Esophagus muscularis mucosa (tissue), 4 donors: ENCODE data around the gene LPCAT2. TPM values are rescaled to one million over a fixed set of nuclear protein-coding genes. Genes with fewer than 3 reads are reported as not detected.

Experiments used
- DNase-seq: peaks from one replicate; pipeline ENCODE4 v3.0.0-alpha.2; 2017; ENCODE audit errors: extremely low spot score
- H3K27ac ChIP-seq, 4 donors: fragments of 200-600 bp; sonication (generic); replicated peaks in 1 of 4; 1 replicate in 3 of 4; 2 replicates in 1 of 4; pipeline ENCODE4 v1.5.1; 2016 to 2019; ENCODE audit warnings: mild to moderate bottlenecking in 1 of 4
- H3K27me3 ChIP-seq, 4 donors: fragments of 200-600 bp; sonication (generic); one replicate each; pipeline versions ENCODE4 v1.5.1 to v1.6.0; 2016 to 2019
- H3K36me3 ChIP-seq, 4 donors: fragments of 200-600 bp; sonication (generic); one replicate each; pipeline ENCODE4 v1.5.1; 2016 to 2019
- H3K4me1 ChIP-seq, 4 donors: fragments of 200-600 bp; sonication (generic); one replicate each; pipeline ENCODE4 v1.5.1; 2016 to 2019
- H3K4me3 ChIP-seq, 4 donors: fragments of 200-600 bp; sonication (generic); 1 replicate in 2 of 4; 2 replicates in 2 of 4; pipeline ENCODE4 v1.5.1; 2016 to 2019; ENCODE audit warnings: mild to moderate bottlenecking in 4 of 4, moderate library complexity in 1 of 4
- H3K9me3 ChIP-seq, 4 donors: fragments of 200-600 bp; sonication (generic); 1 replicate in 3 of 4; 2 replicates in 1 of 4; pipeline ENCODE4 v1.5.1; 2016 to 2019
- EP300 ChIP-seq: sonication (generic); formaldehyde crosslinking; IDR thresholded peaks from one replicate; pipeline ENCODE4 v1.6.1; 2017; ENCODE audit warnings: antibody characterized with exemption
- POLR2A ChIP-seq: fragments of 450-650 bp; IDR thresholded peaks from one replicate; pipeline ENCODE4 v1.6.1; 2017; ENCODE audit warnings: antibody characterized with exemption, moderate library complexity, mild to moderate bottlenecking, low read depth
- POLR2AphosphoS5 ChIP-seq, 2 donors: sonication (generic); formaldehyde crosslinking; IDR thresholded peaks; one replicate each; pipeline ENCODE4 v1.6.1; 2017; ENCODE audit warnings: antibody characterized with exemption in 2 of 2
- WGBS: methylation state at CpG from one replicate; pipeline ENCODE4 v1.1.5; 2018; 5-methylcytosine and 5-hydroxymethylcytosine counted together
- intact Hi-C: fragments of 100-400 bp; cut with DNase I; formaldehyde crosslinking; loops from one replicate; pipeline ENCODE4 v1.15.1; 2023
- total RNA-seq, 4 donors: library from RNA; depleted of rRNA; stranded (reverse); fragments of >200 nt; gene quantifications; one replicate each; pipeline versions ENCODE4 v1.1.0 to v1.2.1, GENCODE V29; 2016
- TF ChIP-seq, protein P1 (sequence below), 3 experiments: fragments of 200-600 bp in 2 of 3; fragments of 450-650 bp in 1 of 3; sonication (generic) in 2 of 3; IDR thresholded peaks; one replicate each; pipeline ENCODE4 v1.5.1; 2017 to 2019; ENCODE audit warnings: antibody characterized with exemption in 3 of 3, mild to moderate bottlenecking in 2 of 3, moderate library complexity in 1 of 3

LPCAT2 gene
- total RNA-seq, 4 donors from 2014 or later, result 9.6 to 12.9 (median 12.0) TPM

DNA sequence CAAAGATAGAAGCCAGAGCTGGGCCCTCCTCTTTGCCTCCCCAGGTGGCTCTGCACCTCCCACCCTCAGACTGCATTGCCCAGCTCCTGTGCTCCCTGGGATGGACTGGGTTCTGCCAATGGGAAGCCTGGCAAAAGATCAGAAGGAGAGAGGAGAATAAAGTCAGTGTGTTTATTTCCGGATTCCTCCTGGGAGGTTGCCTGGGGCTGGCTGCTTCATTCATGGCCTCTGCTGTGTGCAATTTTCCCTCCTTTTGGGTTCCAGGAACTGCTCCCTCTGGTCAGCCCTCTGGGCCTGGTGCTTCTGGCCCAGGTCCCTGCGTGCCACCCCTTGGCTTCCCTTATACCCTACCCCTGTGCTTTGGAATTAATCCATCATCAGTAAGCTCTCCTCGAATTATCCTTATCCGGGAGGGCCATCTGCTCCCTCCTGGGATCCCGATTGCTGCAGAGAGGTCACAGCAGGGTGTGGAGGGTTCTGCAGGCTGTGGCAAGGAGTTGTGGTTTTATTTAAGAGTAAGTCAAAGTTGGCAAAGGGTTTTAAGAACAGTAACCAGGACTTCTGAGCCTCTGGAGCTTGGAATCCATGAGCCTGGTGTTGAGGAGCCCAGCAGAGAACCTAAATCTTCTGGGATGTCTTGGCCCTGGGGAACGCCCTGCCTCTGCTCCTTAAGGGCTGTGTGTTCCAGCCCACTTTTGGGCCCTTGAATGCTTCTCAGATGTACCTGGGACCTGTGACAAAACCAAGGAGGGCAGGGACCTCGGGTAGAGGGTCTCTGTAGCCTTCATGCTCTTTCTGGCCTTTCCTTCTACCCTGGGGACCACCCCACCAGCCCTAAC is 38.1 kb upstream of the LPCAT2 start:
- TF ChIP-seq, protein P1, sequence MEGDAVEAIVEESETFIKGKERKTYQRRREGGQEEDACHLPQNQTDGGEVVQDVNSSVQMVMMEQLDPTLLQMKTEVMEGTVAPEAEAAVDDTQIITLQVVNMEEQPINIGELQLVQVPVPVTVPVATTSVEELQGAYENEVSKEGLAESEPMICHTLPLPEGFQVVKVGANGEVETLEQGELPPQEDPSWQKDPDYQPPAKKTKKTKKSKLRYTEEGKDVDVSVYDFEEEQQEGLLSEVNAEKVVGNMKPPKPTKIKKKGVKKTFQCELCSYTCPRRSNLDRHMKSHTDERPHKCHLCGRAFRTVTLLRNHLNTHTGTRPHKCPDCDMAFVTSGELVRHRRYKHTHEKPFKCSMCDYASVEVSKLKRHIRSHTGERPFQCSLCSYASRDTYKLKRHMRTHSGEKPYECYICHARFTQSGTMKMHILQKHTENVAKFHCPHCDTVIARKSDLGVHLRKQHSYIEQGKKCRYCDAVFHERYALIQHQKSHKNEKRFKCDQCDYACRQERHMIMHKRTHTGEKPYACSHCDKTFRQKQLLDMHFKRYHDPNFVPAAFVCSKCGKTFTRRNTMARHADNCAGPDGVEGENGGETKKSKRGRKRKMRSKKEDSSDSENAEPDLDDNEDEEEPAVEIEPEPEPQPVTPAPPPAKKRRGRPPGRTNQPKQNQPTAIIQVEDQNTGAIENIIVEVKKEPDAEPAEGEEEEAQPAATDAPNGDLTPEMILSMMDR (IDR thresholded peaks at IDR 0.05), result no peak
- TF ChIP-seq POLR2AphosphoS5 (IDR thresholded peaks at IDR 0.05), result no peak
- TF ChIP-seq POLR2A, result no peak
- no peak for TF ChIP-seq EP300
- H3K27me3 ChIP-seq, result peaks cover 0 to 21% (median 0%) of the 10 kb centered on the region in 4 donors
- H3K36me3 ChIP-seq, result no peaks in the 10 kb centered on the region
- H3K27ac ChIP-seq, result peak overlapping the region; percentile 22 to 51 (median 30)
- H3K4me1 ChIP-seq, result peaks cover 2 to 19% (median 15%) of the 10 kb centered on the region in 4 donors
- no peak for DNase-seq
- no peak overlapping the region for H3K4me3 ChIP-seq
- intact Hi-C loops, result no loop called here
- no peaks in the 10 kb centered on the region for H3K9me3 ChIP-seq
- 57% methylated on average over 6 of the region's 7 CpGs for WGBS

DNA sequence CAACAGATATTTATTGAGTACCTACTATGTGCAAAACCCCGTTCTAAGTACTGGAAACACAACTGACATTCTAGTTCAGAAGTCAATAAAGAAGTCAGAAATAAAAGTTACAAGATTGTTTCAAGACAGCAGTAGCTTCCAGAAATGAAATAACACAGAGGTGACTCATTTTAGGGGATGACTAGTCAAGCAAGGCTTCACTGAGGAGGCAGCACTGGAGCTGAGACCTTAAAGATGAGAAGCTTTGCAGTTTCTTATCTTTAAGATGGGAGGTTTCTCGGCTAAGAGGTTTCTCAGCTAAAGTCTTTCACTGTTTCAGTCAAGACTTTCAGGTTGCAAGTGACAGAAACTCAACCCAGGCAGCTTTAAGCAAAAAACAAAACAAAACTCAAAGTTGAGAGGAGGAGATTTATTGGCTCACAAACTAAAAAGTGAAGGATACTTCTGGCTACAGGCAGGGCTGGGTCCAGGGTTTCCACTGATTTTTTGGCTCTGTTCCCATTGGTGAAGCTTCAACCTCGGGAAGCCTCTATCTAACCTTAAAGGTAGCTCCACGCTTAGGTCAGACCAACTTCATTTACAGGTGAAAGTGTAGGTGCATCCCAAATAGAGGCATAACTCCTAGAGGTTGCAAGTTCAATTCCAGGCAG is 37.3 kb upstream of the LPCAT2 start:
- Histone ChIP-seq H3K27ac (peak overlapping the region in 3 of 4 donors; percentile 22 to 51 (median 28)), H3K27me3 (peaks cover 0 to 13% (median 0%) of the 10 kb centered on the region in 4 donors), H3K4me1 (peaks cover 5 to 24% (median 19%) of the 10 kb centered on the region in 4 donors), H3K4me3 (no peak overlapping the region), H3K9me3 (no peaks in the 10 kb centered on the region), H3K36me3 (no peaks in the 10 kb centered on the region)
- DNase-seq, result no peak
- intact Hi-C loops, result no loop called here
- no peak for TF ChIP-seq EP300
- TF ChIP-seq POLR2AphosphoS5 (IDR thresholded peaks at IDR 0.05), result no peak
- TF ChIP-seq, protein P1 (IDR thresholded peaks at IDR 0.05), result no peak
- TF ChIP-seq POLR2A, result no peak
- 83% methylated on average over 4 of the region's 4 CpGs for WGBS

DNA sequence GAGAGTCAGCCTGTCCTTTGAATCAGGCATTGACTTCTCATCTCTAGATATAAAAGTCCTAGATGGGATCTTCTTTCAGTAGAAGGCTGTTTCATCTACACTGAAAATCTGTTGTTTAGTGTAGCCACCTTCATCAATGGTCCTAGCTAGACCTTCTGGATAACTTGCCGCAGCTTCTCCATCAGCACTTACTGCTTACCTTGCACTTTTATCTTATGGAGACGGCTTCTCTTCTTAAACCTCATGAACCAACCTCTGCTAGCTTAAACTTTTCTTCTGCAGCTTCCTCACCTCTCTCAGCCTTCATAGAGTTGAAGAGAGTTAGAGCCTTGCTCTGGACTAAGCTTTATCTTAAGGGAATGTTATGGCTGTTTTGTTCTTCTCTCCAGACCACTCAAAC is 35.3 kb upstream of the LPCAT2 start:
- H3K4me1 ChIP-seq, result peaks cover 10 to 39% (median 27%) of the 10 kb centered on the region in 4 donors
- peaks cover 0 to 10% (median 0%) of the 10 kb centered on the region in 4 donors for H3K27me3 ChIP-seq
- DNase-seq, result no peak
- no peak overlapping the region for H3K27ac ChIP-seq
- intact Hi-C loops, result no loop called here
- no peaks in the 10 kb centered on the region for H3K36me3 ChIP-seq
- WGBS, result 97% methylated on average over 2 of the region's 2 CpGs
- no peak overlapping the region for H3K4me3 ChIP-seq
- no peak for TF ChIP-seq POLR2A
- H3K9me3 ChIP-seq, result no peaks in the 10 kb centered on the region

DNA sequence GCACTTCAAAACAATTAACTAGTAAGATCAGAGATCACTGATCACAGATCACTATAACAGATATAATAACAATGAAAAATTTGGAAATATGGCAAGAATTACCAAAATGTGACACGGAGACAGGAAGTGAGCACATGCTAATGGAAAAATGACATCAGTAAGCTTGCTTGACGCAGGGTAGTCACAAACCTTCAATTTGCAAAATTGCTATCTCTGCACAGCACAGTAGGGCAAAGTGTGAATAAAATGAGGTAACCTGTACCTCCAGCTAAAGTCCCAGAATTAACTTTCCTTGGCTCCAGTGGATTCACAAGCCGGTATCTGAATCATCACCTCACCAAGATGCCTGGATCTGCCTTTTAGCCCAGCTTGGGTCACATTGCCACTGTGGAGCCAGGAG is 34.1 kb upstream of the LPCAT2 start:
- Histone ChIP-seq H3K36me3 (no peaks in the 10 kb centered on the region), H3K4me1 (peaks cover 14 to 50% (median 39%) of the 10 kb centered on the region in 4 donors), H3K27me3 (peaks cover 0 to 22% (median 0%) of the 10 kb centered on the region in 4 donors), H3K27ac (peak overlapping the region in 3 of 4 donors; percentile 11 to 79 (median 57)), H3K4me3 (no peak overlapping the region), H3K9me3 (no peaks in the 10 kb centered on the region)
- intact Hi-C loops, result no loop called here
- 91% methylated on average over 3 of the region's 3 CpGs for WGBS
- no peak for DNase-seq
- no peak for TF ChIP-seq POLR2A

DNA sequence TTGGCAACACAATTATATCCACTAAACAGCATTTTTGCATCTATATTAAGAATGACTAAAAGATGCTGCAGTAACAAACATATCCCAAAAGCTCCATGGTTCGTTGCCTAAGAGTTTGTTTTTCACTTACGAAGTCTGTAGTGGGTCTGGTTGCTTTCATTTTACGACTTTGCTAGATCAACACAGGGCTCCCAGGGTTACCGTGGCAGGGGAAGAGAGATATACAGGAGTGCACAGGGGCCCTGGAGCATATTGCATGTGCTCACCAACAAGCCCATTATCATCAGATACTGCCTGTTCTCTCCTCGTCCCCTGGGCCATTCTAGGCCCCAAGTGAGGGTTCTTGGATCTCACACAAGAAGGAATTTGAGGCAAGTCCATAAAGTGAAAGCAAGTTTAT is 33.0 kb upstream of the LPCAT2 start:
- Histone ChIP-seq H3K4me1 (peaks cover 14 to 53% (median 41%) of the 10 kb centered on the region in 4 donors), H3K9me3 (no peaks in the 10 kb centered on the region), H3K27me3 (peaks cover 0 to 33% (median 0%) of the 10 kb centered on the region in 4 donors), H3K27ac (peak overlapping the region; percentile 57 to 87 (median 82)), H3K4me3 (peak overlapping the region in 1 of 4 donors; percentile 14), H3K36me3 (no peaks in the 10 kb centered on the region)
- 68% methylated on average over 5 of the region's 5 CpGs for WGBS
- intact Hi-C loops, result no loop called here
- TF ChIP-seq POLR2AphosphoS5 (IDR thresholded peaks at IDR 0.05), result no peak
- TF ChIP-seq, protein P1 (IDR thresholded peaks at IDR 0.05), result no peak
- no peak for TF ChIP-seq EP300
- TF ChIP-seq POLR2A, result no peak
- no peak for DNase-seq
